Hematopoietic multipotent progenitor cell treated with erythropoietin and hydrocortisone succinate and interleukin-3 and kit ligand, for 17 days (in vitro differentiated cells): Measurements from ENCODE around the gene NAA16.
"Not testable (repeated sequence)": the region's sequence is repeated elsewhere in the genome, so short reads cannot be mapped to it uniquely, and the experiment has no call there.

ENCODE experiments used
- DNase-seq: peaks from one replicate; pipeline ENCODE4 v3.0.0-alpha.2; 2015; ENCODE audit warnings: low spot score

NAA16 gene

DNA sequence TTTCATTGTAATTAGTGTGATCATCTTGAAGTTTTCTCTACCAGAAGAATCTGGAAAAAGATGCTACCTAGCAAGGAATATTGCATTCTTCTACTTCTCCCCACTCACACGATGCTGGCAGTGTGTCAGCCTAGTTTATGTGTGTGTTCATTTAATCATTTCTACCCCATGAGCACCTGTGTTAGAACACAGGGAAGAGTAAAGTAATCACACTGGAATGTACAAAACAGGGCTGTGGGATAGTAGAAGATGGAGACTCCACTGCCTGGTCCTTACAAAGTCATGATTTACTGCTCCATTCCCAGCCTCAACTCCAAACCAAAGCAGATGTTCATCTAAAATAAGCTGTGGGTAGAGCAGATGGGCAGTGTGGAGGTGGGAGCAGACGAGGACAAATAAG lies 98.5 kb downstream of the NAA16 start:
- DNase-seq, result no peak

- DNase-seq, result no peak
Observed at GRCh38 chr13:41411060-41411459, 100.0 kb downstream of the NAA16 start.

- DNase-seq, result peak; percentile 47
Observed at GRCh38 chr13:41411522-41411921, 100.5 kb downstream of the NAA16 start.

- no peak for DNase-seq
Observed at GRCh38 chr13:41413872-41414271, 102.8 kb downstream of the NAA16 start.

- DNase-seq, result no peak
Observed at GRCh38 chr13:41416276-41416675, 105.2 kb downstream of the NAA16 start.

DNA sequence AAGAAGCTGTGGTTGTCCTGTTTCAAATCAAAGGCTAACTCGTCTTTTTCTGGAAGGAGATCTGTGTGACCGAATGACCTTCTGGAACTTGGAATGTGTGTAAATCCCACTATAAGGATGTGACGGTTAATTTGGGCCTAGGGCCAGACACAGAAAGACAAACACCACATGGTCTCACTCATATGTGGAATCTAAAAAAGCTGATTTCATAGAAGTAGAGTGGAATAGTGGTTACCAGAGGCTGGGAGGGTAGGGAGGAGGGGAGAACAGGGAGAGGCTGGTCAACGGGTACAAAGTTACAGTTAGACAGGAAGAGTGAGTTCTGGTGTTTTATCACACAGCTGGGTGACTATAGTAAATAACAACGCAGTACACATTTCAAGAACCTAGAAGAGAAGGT lies 107.0 kb downstream of the NAA16 start:
- no peak for DNase-seq

DNA sequence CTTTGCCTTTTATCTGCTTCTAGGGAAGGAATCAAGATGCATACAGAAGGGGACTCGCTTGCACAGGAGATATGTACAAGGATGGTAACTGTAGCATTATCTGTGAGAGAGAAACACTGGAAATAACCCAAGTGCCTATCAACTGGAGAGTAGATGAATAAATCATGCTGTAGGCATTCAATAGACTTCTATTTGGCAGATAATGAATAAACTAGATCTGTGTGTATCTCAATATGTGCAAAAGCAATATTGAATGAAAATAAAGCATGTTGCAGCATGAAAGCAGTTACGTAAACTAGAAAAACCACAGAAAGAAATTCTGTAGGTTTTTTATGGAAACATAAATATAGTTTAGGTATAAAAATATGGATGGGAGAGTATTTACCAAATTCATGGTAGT lies 107.7 kb downstream of the NAA16 start:
- DNase-seq, result no peak

GRCh38 chr13:41419206-41419605 lies 108.1 kb downstream of the NAA16 start:
- no peak for DNase-seq

DNA sequence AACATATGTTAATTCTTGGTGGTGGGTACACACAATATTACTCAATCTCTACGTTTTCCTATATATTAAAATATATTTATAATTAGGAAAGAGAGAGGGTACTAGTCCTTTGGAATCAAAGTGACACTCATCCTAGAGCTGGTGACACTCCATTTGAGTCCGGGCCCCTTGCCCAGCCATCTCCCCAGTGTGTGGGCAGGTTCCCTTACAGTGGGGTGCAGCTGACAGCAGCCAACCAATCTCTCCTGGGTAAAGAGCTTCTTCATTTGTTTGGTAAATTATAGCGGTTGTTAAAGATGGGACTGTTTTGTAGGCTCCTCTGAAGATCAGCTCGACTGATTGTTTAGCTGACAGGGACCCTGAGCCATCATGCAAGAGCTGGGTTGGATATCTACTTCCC lies 109.1 kb downstream of the NAA16 start:
- DNase-seq, result no peak

DNA sequence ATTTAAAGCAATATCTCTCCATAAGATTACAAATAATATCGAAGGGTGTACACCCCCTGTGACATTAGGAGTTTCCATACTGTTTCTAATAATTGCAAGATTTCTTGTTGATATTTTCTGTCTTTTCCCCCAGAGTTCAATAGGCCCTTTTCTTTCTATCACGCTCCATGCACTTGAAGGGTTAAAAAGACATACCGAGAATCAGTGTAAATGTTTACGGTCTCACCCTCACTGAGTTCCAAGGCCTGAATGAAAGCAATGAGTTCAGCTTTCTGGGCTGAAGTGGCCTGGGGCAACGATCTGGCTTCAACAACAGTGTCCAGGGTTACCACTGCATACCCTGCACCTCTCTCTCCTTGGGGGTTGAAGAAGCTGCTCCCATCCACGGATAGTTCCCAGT lies 110.3 kb downstream of the NAA16 start:
- DNase-seq, result not testable (repeated sequence)

DNA sequence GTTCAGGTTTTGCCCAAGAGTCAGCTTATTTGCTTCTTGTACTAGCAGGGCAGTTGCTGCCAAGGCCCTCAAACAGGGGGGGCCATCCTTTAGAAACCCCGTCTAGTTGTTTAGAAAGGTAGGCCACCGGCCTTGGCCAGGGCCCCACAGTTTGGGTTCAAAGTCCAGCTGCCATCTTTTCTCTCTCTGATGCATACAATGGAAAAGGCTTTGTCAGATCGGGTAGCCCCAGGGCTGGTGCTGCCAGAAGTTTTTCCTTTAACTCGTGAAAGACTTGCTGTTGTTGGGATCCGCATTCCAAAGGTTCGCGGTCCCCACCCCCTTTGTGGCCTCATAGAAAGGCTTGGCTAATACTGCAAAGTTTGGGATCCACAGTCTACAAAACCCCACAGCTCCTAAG lies 110.9 kb downstream of the NAA16 start:
- not testable (repeated sequence) for DNase-seq

DNA sequence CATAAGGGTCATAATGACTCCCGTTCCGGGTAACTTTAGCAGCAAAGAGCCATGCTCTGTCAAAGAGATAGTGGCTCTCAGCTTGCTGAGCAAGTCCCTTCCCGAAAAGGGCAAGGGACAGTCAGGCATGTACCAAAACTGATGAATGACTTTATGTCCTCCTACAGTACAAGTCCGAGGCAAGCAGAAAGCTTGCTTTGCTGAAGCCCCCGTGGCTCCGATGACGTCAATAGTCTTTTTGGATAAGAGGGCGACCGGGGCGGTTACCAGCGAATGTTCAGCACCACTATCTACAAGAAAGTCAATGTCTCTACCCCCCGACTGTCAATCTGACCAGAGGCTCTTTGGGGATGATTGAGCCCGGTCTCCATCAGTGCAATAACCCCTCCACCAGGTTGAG lies 112.2 kb downstream of the NAA16 start:
- DNase-seq, result not testable (repeated sequence)

- DNase-seq, result not testable (repeated sequence)
Observed at GRCh38 chr13:41424675-41425074, 113.6 kb downstream of the NAA16 start.

GRCh38 chr13:41426047-41426446 lies 115.0 kb downstream of the NAA16 start:
- no peak for DNase-seq
